ENCODE data around the gene VGLL2. TPM values are rescaled to one million over a fixed set of nuclear protein-coding genes. Genes with fewer than 3 reads are reported as not detected.

Gene VGLL2
- polyA plus RNA-seq, 1 donor, result 82.7 TPM

DNA sequence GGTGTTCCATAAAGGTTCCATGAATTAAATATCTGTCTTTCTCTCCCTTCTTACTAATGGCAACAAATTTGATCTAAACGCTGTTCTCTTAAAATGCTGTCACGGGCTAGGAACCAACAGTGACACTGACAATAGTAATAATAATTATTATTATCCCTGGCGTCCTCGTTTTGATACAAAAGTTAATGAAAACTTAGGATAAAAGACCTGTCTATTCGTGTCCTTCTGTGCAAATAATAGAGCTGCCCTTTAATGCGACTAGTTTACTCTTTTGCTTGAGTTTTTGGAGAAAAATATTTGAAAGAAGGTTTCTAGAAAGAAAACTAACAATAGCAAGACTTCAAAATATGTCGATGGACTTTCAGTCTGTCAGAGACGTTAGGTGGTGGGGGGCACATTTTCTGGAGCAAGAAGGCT lies 4.3 kb downstream of the VGLL2 start:
- DNase-seq, result no peak

DNA sequence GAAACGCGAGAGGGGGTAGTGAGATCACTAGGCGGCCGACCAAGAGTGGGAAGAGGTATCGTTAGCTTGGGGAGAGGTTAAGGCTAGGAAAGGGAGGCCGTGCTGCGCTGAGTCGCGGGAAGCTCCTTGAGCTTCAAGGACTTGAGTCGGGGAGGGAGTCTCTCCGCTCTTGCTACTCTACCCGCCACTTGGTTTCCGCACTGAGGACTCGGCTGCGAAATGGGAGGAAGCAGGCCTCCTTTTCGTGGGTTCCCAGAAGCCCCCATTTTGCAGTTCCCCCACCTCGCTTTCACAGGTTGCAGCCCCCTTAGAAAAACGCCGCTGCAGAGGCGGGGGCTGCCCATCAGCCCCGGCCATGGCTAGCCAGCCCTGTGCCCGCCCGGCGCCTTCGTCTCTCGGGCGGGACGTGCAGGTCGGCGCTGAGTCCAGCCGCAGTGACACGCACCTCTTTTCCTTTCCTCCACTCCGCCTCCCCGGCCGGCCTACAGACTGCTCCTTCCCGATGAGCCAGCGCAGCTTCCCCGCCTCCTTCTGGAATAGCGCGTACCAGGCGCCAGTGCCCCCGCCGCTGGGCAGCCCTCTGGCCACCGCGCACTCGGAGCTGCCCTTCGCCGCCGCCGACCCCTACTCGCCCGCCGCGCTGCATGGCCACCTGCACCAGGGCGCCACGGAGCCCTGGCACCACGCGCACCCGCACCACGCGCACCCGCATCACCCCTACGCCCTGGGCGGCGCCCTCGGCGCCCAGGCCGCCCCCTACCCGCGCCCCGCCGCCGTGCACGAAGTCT lies 4.9 kb downstream of the VGLL2 start:
- no peak for DNase-seq

DNA sequence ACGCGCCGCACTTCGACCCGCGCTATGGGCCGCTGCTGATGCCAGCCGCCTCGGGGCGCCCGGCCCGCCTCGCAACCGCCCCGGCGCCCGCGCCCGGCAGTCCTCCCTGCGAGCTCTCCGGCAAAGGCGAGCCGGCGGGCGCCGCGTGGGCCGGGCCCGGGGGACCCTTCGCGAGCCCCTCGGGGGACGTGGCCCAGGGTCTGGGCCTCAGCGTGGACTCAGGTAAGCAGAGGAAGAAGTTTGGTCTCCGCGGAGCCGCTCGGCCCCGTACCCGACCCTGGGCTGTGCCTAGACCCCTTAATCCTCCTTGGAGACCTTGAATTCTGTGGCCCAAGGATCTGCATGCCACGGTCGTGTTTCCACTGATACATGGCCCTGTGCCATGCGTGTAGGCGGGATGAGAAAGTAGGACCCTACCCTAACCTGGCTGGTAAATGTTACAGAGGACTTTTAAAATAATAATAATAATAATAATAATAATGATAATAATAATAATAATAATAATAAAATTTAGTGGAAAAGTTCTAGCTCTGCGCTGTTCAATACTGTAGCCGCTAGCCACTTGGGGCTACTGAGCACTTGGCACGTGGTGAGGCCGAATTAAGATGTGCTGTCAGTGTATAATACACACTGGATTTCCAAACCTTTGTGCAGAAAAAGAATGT lies 5.6 kb downstream of the VGLL2 start:
- DNase-seq, result no peak

DNA sequence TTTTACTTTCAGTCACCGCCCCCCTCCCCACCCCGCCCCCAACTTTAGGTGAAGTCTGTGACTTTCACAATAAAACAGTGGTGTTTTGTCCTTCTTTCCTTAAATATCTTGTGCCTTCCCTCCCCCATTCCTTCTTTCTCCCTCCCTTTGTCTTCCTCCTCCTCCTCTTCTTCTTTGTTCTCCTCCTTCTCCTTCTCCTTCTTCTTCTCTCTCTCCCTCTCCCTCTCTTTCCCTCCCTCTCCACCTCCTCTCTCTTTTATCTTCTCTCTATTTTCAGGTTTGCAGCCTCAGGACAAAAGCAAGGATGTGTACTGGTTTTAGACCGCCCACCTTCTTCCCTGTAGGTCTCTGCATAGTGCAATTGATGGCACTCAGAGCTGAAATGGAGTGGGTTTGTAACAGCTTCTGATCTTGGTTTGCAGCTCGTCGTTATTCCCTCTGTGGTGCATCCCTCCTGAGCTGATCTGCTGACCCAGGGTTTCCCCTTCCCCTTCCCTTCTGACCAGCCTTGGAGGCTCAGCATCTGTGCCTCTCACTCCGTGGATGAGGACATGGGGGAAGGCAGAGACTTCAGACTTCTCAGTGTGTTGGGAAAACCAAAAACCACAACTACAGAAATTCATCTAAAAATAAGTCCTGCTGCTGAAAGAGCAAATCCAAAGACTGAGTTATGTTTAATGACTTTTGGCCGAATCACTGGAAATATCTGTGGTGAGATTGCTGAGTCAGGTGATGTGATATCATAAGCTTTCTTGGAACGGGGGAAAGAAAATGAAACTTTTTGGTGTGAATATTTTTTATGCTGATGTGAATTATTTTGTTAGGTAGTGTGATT lies 6.9 kb downstream of the VGLL2 start:
- DNase-seq, result no peak

DNA sequence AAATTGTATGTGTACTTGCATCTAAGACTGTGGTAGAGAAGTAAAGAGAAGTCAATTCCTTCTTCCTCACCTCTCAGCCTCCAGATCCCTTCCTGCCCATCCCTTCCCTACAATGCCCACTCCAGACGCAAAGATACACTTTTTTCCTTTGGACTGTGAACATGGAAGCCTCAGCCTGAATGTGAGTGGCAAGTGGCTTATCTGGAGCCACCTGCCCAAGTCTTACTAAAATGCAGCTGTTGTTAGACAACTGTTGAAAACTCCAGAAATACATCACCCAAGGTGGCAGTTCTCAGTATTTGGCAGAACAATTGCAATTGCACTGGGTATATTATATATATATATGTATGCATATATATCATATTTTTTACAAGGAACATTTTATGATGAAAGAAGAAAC lies 7.5 kb downstream of the VGLL2 start:
- no peak for DNase-seq

DNA sequence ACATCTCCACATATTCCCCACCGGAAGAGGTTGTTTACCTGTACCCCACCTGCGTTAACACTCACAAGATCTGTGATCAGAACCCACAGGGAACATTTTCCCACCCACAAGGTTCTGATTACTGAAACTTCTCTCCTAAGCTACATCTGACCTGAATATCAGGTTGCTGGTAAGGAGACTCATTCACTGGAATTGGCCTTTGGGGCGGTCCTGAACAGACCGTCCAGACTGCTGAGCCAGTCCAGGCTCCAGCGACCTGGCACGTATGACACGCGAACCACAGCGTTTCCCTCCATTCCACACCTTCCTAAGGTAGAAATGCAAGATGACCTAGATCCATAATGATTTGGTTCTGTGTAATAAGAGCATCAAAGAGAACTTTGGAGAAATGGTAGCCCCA lies 9.8 kb downstream of the VGLL2 start:
- no peak for DNase-seq

DNA sequence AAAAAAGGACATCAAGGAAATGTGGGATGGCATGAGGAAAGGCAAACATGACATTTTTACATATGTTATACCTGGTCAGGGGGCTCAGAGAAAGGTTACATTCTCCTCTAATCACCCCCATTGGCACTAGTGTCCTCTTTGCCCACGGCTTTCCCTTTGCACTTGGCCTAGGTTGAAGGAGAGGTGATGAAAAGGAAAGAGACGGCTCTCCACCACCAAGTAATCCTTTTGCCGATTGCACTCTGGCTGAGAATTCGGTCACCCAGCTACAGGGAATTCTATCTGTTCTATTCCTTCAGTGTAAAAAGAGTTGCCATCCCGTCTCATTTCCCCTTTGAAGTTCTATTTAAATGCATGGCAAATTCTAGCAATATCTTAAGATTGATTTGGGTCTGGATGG lies 10.4 kb downstream of the VGLL2 start:
- DNase-seq, result no peak

DNA sequence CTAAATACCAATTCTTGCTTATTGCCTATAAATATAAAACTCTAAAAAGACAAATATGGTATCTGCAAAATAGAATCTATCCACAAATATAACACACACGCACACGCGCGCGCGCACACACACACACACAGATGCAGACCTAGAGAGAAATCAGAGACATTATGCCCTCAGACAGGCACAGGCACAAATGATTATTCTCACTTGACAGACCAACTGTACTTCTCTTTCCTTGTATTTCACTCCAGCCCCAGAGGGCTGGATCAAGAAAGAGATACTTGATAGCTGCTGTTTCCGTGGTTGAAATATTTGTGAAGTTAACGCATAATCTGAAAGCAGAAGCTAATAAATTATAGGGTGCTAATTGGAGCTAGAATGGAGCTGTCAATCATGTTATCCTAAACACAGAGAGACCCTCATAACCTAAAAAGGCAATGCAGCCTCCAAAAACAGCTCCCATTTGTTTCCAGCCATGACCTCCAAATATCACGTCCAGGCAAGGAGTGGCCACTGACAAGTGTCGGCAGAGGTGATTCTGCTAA lies 11.5 kb downstream of the VGLL2 start:
- DNase-seq, result no peak

DNA sequence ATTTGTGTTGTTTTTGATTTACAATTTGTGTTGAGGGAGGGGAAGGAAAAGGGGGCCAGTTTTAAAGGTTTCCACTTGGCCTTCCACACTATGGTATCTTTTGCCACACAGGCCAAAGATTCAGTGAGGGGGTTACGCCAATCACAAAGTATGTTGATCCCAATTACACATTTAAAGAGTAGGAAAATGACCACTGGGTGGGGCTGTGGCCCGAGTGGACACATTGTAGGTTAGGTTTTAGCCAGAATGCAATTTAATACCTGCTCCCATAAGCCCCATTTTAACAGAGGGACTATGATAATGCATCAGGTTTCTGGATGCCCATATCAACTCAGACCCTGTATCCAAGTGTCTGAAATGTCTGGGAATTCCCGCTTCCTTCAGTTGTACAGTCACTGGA lies 15.6 kb downstream of the VGLL2 start:
- DNase-seq, result no peak

DNA sequence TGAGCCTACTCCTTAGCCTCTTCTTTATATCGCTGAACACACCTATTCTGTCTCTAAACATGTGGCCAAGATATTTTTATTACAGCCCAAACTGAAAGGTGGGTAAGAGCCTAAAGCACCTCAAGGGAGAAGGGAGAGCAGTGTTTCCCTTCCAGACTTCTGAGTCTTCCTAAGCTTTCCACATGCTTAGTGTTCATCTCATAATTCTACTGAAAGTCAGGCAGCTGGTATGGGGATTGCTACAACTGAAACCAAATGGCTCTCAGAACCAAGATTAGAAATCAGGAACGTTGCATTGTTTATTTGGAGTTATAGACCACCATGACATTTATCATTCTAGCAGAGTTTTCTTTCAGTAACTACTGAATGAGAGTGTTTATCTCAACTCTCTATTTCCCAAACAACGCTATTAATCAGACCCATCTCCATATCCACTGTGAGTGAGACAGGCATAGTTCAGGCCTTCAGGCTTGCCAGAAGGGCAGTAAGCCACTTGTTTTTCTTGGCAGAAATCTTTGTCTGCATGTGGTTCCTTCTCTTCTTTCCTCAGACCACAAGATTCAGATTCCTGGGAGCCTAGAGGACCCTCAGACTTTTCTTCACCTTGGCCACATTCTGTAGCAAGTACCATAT lies 22.8 kb downstream of the VGLL2 start:
- DNase-seq, result no peak

DNA sequence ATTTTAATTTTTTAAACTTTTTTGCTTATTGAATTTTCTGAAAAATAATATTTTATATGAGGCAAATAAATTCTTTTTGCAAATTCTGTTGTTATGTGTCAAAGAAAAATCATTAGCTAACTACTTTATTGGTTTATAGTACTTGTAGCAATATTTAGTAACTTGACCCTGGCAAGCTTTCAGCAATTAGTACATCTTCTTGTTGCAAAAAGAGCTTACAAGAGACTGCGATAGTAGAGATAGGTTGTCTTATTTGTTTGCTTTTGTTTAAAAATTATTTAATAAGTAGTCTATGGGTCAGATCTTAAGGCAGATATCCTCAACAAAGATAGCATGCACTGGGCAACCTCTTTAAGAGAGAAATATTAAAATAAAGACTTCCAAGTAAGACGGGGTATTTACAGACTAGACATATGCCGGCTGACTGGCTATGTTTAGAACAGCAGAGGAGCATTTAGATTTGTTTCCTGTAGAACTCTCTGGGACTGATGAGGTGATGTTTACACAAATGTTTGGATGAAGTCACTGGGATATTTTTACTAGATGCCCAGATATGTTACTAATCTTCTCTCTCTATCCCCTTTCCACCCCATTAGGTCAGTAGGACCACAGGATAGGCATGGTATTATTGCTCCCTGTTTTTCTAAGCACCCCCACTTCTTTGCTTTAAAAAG lies 25.0 kb downstream of the VGLL2 start:
- DNase-seq, result no peak

DNA sequence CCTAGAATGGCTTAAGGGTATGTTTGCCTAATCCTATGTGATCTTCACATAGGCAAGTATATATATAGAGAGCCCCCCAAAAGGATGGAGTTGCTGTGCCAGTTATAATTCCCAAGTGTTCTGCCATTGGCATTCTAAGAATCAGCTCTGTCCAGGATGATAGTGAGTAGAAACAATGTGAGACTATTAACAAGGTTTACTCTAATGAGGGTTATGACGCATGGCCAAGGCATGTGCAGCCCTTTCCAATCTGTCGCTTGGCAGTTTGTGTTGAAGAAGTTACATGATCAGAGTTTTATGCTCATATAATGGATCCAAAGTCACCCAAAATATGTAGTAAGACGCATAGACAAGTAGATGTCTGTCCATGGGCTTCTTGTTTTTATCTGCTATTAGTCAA lies 33.6 kb downstream of the VGLL2 start:
- DNase-seq, result no peak

DNA sequence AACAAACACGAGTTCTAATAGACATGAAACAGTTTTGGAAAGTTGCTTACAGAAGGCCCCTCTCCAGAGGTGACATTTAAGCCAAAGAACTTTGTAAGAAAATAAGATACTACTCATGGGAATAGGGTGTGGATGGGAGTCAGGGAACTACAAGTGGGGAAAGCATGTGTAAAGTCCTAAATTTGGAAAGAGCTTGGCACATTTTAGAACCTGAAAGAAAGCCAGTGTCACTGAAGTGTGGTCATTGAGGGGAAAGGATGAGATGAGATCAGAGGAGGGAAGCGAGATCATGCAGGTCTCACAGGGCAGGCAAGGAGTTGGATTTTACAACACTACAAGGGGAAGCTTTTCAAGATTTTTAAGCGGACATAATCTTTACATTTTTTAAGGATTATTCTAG lies 38.0 kb downstream of the VGLL2 start:
- DNase-seq, result no peak

DNA sequence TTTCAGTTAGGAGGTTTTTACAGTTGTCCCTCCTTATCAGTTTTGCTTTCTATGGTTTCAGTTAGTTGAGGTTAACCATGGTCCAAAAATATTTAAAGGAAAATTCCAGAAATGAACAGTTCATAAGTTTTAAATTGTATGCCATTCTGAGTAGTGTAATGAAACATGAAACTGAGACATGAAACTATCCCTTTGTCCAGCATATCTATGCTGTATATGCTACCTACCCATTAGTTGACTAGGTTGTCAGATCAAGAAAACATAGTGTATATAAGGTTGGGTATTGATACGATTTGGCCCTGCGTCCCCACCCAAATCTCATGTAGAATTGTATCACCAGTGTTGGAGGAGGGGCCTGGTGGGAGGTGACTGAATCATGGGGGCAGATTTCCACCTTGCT lies 39.1 kb downstream of the VGLL2 start:
- no peak for DNase-seq

DNA sequence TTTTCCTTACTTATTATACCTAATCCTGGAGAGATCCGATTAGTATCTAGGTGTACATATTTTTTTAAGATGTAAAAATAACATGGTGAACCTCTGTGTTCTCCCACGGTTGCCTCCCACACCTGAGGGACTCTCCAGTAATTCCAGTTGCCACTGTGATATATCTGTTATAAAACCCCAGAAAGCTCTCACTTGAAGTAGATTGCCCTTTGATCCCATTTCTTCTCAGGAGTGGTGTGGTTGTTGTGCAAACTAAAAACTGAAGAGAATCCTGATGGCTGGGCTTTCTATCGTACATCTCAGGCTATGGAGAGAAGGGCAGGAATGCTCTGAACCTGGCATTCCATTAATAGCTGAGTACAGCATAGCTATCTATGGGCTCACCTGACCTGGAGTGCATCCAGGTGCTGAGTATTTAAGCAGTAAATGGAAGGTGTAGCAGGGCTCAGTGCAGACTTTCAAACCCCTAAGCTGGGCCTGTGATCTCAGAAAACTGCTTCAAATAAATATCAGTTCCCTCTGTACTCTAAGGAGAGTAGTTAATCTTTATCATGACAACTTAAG lies 41.0 kb downstream of the VGLL2 start:
- DNase-seq, result no peak

DNA sequence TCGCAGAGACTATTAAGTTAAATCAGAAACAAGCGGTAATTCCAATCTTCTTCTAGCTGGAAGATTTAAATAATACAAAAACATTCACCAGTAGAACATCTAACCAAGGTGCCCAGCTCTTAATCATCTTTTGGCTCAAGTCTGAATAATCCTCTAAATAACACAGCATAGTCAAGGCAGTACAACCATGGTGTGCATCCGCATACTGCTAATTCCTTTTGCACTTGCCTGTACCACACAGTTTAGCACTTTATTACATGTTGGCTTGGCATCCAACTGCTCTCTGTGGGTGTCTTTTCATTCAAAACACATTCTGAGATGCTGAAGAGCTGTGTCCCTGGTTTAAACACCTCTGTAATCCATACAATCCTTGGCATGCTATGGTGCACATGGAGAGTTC lies 42.3 kb downstream of the VGLL2 start:
- DNase-seq, result no peak

DNA sequence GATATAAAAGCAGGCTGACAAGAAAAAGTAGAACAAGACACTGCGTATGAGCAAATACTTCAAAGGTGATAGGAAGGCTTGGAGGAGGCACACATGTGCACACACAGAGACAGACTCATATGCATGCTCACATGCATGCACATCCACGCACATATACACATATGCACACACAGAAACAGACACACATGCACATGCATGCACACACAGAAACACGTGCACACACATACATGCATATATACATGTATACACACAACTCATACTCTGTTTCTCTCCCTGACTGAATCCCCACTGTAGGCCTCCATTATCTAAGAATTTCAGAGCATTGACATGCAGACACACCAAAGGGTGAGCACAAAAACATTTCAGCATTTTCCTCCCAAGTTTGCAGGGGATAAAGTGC lies 43.7 kb downstream of the VGLL2 start:
- DNase-seq, result no peak

DNA sequence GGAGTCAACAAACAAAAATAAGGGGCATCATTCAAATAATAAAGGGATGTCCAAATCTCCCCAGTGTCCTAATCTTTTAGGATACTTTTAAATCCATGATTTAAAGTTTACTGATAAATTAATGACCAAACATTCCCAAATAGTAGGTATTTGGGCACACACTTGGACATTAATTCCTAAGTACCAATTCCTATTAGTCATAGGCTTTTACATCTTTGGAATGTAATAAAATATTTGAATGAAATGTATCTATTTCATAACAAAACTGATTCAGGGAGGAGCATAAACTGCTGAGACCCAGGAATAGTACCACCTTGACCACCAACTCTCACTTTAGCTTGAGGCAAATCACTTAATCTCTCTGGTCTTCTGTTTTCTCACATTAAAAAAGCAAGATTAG lies 44.3 kb downstream of the VGLL2 start:
- no peak for DNase-seq

DNA sequence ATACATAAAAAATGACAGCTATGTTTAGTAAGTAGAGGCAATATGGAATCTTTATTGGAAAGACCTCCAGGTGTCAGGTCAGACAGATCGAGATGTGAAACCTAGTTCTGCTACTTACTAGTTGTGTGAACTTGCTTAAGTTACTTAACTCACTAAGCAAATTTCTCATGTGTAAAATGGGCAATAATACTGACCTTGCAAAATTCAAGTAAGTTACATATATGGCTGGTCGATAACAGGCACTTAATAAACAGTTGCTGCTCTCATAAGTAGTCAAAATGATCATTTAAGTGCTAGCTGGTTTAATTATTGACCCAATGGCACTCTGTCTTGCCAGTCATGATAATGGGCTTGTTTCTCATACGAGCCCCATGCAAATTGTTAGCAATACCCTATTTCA lies 46.0 kb downstream of the VGLL2 start:
- DNase-seq, result no peak

DNA sequence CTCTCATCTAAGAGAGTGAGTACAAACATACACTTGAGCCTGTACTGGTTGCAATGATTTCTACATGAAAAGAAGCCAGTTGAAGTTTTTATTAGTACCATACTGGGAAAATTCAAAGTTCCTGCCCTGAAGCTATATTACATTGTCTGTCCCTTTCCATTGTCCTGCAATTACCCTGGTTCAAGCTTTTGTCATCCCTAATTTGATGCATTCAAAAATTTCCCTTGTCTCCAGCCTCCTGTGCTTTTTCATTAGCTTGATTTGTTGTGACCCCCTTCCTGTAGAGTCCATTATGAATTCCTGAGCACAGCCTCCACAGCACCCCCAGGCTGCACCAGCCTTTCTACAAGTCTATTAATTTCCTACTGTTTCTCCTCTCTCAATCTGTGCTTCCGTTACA lies 46.4 kb downstream of the VGLL2 start:
- DNase-seq, result no peak

DNA sequence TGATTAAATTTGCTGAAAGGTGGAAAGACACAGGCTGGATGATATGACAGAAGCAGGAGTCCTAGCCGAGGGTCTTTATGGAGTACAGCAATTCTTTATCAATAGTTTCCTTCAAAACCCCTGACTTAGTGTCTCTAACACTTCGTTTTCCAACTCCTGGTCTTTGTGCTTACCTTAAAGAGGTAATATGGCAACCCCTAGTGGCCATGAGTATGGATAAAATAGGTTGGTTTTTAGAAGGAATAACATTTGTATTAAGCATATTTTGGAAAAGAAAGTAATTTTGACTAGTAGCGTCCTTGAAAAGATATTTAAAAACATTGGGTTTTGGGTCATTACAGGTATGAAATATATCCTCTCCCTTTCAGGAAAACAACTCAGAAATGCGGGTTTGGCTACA lies 51.9 kb downstream of the VGLL2 start:
- no peak for DNase-seq

Measured in hindlimb muscle (tissue), 1 donor.